Lower lobe of right lung (tissue), 2 donors: Measurements from ENCODE around the gene CDKL1. TPM values are rescaled to one million over a fixed set of nuclear protein-coding genes. Genes with fewer than 3 reads are reported as not detected.

Experiments used
- ATAC-seq, 2 donors: fragments of 200-7000 bp; cut with Tn5 transposase; one replicate each; pipeline ENCODE4 v1.9.1; 2020 to 2022; ENCODE audit warnings: mild to moderate bottlenecking in 2 of 2, moderate library complexity in 2 of 2
- DNase-seq: peaks from one replicate; pipeline ENCODE4 v3.0.0-alpha.2; 2020
- H3K27ac ChIP-seq: fragments of 200-600 bp; one replicate; pipeline ENCODE4 v1.8.0; 2022
- H3K27me3 ChIP-seq: fragments of 200-600 bp; one replicate; pipeline ENCODE4 v1.8.0; 2022; ENCODE audit warnings: low read depth
- H3K36me3 ChIP-seq: fragments of 200-600 bp; one replicate; pipeline ENCODE4 v1.8.0; 2022; ENCODE audit warnings: mild to moderate bottlenecking
- H3K4me1 ChIP-seq: fragments of 200-600 bp; one replicate; pipeline ENCODE4 v1.8.0; 2022
- H3K4me3 ChIP-seq: fragments of 200-600 bp; one replicate; pipeline ENCODE4 v1.8.0; 2022; ENCODE audit warnings: mild to moderate bottlenecking
- H3K9me3 ChIP-seq: fragments of 200-600 bp; one replicate; pipeline ENCODE4 v1.8.0; 2022
- intact Hi-C: fragments of 100-400 bp; cut with DNase I; formaldehyde crosslinking; loops from one replicate; pipeline ENCODE4 v1.11.0; 2022
- total RNA-seq: library from RNA; stranded (reverse); fragmentation: NEBNext Ultra II Directional; extraction: Animal tissue kit (Norgen Biotek cat#: 25700); gene quantifications from one replicate; pipeline ENCODE4 v1.2.1, GENCODE V29; 2021
- TF ChIP-seq, protein P1 (sequence below): fragments of 200-600 bp; IDR thresholded peaks from one replicate; pipeline ENCODE4 v1.8.0; 2022; ENCODE audit warnings: antibody characterized with exemption, mild to moderate bottlenecking
- donor health status: DM: no; HTN: yes; CAD: no; lungs with severe emphysema.

CDKL1 gene
- total RNA-seq, 1 donor from 2014 or later: 25.3 TPM

DNA sequence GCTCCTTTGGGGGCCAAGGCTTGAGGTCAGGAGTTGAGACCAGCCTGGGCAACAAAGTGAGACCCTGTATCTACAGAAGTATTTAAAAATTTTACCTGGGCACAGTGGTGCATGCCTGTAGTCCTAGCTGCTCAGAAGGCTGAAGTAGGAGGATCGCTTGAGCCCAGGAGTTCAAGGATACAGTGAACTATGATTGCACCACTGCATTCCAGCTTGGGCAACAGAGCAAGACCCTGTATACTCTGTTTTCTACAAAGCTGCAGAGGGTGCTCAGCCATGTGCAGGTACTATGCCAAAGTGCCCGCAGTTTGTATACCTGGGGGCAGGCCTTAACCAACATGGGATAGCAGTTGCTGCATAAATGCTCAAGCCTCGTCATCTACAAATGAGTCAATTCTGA, 26.8 kb upstream of the CDKL1 start:
- TF ChIP-seq, protein P1, sequence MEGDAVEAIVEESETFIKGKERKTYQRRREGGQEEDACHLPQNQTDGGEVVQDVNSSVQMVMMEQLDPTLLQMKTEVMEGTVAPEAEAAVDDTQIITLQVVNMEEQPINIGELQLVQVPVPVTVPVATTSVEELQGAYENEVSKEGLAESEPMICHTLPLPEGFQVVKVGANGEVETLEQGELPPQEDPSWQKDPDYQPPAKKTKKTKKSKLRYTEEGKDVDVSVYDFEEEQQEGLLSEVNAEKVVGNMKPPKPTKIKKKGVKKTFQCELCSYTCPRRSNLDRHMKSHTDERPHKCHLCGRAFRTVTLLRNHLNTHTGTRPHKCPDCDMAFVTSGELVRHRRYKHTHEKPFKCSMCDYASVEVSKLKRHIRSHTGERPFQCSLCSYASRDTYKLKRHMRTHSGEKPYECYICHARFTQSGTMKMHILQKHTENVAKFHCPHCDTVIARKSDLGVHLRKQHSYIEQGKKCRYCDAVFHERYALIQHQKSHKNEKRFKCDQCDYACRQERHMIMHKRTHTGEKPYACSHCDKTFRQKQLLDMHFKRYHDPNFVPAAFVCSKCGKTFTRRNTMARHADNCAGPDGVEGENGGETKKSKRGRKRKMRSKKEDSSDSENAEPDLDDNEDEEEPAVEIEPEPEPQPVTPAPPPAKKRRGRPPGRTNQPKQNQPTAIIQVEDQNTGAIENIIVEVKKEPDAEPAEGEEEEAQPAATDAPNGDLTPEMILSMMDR: no peak
- Histone ChIP-seq H3K27me3 (no peaks in the 10 kb centered on the region), H3K27ac (no peak overlapping the region), H3K4me1 (no peaks in the 10 kb centered on the region), H3K9me3 (no peaks in the 10 kb centered on the region), H3K4me3 (no peak overlapping the region), H3K36me3 (peaks cover 68% of the 10 kb centered on the region)
- intact Hi-C loops: no loop called here
- ATAC-seq: no peak
- DNase-seq: no peak

DNA sequence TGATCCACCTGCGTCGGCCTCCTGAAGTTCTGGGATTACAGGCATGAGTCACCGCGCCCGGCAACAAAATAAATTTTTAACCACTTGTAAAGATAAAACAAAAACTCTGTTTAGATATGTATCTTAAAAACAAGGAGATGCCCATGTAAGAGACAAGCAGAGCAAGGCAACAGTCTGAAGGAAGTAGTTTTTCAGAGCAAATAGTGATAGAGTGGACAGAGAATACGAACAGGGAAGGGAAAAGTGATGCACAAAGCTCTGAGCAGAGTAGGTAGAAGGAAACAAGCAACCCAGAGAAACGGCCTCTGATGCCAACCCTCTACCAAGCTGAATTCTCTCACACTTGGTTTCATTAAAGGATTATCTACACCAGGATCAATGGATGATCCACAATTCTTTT, 24.8 kb upstream of the CDKL1 start:
- ATAC-seq: no peak
- intact Hi-C loops: no loop called here
- no peak overlapping the region for H3K27ac ChIP-seq
- no peaks in the 10 kb centered on the region for H3K4me1 ChIP-seq
- H3K9me3 ChIP-seq: no peaks in the 10 kb centered on the region
- TF ChIP-seq, protein P1: no peak
- H3K36me3 ChIP-seq: peaks cover 80% of the 10 kb centered on the region
- H3K27me3 ChIP-seq: no peaks in the 10 kb centered on the region
- H3K4me3 ChIP-seq: no peak overlapping the region
- no peak for DNase-seq

- TF ChIP-seq, protein P1: no peak
- ATAC-seq (no peak), DNase-seq (no peak)
- H3K36me3 ChIP-seq: peaks cover 54% of the 10 kb centered on the region
- intact Hi-C loops: no loop called here
- no peak overlapping the region for H3K4me3 ChIP-seq
- no peak overlapping the region for H3K27ac ChIP-seq
- no peaks in the 10 kb centered on the region for H3K4me1 ChIP-seq
- H3K27me3 ChIP-seq: no peaks in the 10 kb centered on the region
- H3K9me3 ChIP-seq: no peaks in the 10 kb centered on the region
These were observed 21.2 kb upstream of the CDKL1 start for GRCh38 chr14:50417853-50418252.

DNA sequence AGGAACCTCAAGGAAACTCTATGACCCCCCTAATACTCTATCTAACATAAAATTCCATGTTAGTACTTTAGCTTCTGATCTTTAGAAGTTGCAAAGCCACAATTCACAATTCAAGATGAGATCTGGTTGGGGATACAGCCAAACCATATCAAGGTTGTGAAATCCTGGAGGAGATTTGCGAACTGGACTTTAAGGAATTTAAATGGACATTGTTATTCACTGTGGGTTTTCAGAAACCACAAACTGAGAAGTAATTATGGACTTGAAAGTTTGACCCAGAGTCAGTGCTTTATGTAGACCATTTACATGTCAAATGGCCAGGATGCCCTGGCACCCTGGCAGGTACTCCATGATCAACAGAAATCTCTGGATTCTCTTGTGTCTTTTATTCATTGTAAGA, 14.2 kb upstream of the CDKL1 start:
- ATAC-seq (no peak), DNase-seq (no peak)
- H3K4me3 ChIP-seq: no peak overlapping the region
- no peaks in the 10 kb centered on the region for H3K9me3 ChIP-seq
- intact Hi-C loops: no loop called here
- H3K27ac ChIP-seq: no peak overlapping the region
- no peaks in the 10 kb centered on the region for H3K27me3 ChIP-seq
- H3K4me1 ChIP-seq: no peaks in the 10 kb centered on the region
- no peaks in the 10 kb centered on the region for H3K36me3 ChIP-seq
- TF ChIP-seq, protein P1: no peak

DNA sequence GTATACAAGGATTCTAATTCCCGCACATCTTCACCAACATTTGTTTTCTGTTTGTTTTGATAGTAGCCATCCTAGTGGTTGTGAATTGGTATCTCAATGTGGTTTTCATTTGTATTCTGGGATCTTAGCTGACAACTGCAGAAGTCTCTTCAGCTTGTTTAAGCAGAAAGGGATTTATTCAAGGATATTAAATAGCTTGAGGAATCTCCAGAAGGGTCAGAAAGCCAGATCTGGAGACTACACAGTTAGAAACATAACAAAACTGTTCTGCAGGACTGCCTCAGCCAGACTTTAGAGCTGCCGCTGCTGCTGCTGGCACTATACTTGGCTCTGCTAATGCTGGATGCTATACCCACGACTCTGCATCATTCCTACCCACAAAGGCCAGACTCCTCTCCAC, 13.4 kb upstream of the CDKL1 start:
- Histone ChIP-seq H3K4me1 (no peaks in the 10 kb centered on the region), H3K36me3 (no peaks in the 10 kb centered on the region), H3K9me3 (no peaks in the 10 kb centered on the region), H3K4me3 (no peak overlapping the region), H3K27ac (no peak overlapping the region), H3K27me3 (no peaks in the 10 kb centered on the region)
- intact Hi-C loops: no loop called here
- TF ChIP-seq, protein P1: no peak
- ATAC-seq: no peak
- DNase-seq: no peak
